ENCODE data around the gene CYP4B1.
"Not testable (repeated sequence)": the region's sequence is repeated elsewhere in the genome, so short reads cannot be mapped to it uniquely, and the experiment has no call there.

CYP4B1 gene

GRCh38 chr1:46815133-46815532, 16.3 kb downstream of the CYP4B1 start:
- no peak for DNase-seq (ENCODE audit: low read depth in 2 of 2)

GRCh38 chr1:46816930-46817329, 18.1 kb downstream of the CYP4B1 start:
- DNase-seq (ENCODE audit: low read depth in 2 of 2), result no peak

GRCh38 chr1:46817814-46818213, 19.0 kb downstream of the CYP4B1 start:
- DNase-seq (ENCODE audit: low read depth in 2 of 2), result no peak

GRCh38 chr1:46818591-46818990, 19.7 kb downstream of the CYP4B1 start:
- no peak for DNase-seq (ENCODE audit: low read depth in 2 of 2)

- no peak for DNase-seq (ENCODE audit: low read depth in 2 of 2)
Observed at GRCh38 chr1:46819335-46819734, 20.5 kb downstream of the CYP4B1 start.

GRCh38 chr1:46820076-46820475, 21.2 kb downstream of the CYP4B1 start:
- DNase-seq (ENCODE audit: low read depth in 2 of 2), result no peak

GRCh38 chr1:46820560-46821060, 21.8 kb downstream of the CYP4B1 start:
- DNase-seq (ENCODE audit: low read depth in 2 of 2), result no peak

- DNase-seq (ENCODE audit: low read depth in 2 of 2), result no peak
Observed at GRCh38 chr1:46822248-46822826, 23.5 kb downstream of the CYP4B1 start.

- no peak for DNase-seq (ENCODE audit: low read depth in 2 of 2)
Observed at GRCh38 chr1:46823151-46823550, 24.3 kb downstream of the CYP4B1 start.

GRCh38 chr1:46826892-46827291, 28.0 kb downstream of the CYP4B1 start:
- DNase-seq (ENCODE audit: low read depth in 2 of 2), result not testable (repeated sequence)

GRCh38 chr1:46830665-46831322, 31.9 kb downstream of the CYP4B1 start:
- DNase-seq (ENCODE audit: low read depth in 2 of 2), result no peak

- not testable (repeated sequence) for DNase-seq (ENCODE audit: low read depth in 2 of 2)
Observed at GRCh38 chr1:46835469-46835868, 36.6 kb downstream of the CYP4B1 start.

- not testable (repeated sequence) for DNase-seq (ENCODE audit: low read depth in 2 of 2)
Observed at GRCh38 chr1:46846386-46846785, 47.5 kb downstream of the CYP4B1 start.

- not testable (repeated sequence) for DNase-seq (ENCODE audit: low read depth in 2 of 2)
Observed at GRCh38 chr1:46857660-46858065, 58.8 kb downstream of the CYP4B1 start.

GRCh38 chr1:46862348-46862747, 63.5 kb downstream of the CYP4B1 start:
- no peak for DNase-seq (ENCODE audit: low read depth in 2 of 2)

Measured in stimulated activated CD4-positive, alpha-beta T cell treated with anti-CD3 and anti-CD28 coated beads, Interleukin-15, amount 100 ng/mL, for 48 hours (primary cell).